Activated naive CD8-positive, alpha-beta T cell treated with anti-CD3 and anti-CD28 coated beads, Interleukin-2, amount 10 ng/mL, durations not matched to agents 7 days and 5 days (primary cell): ENCODE measurements around the gene CARD14. TPM values are rescaled to one million over a fixed set of nuclear protein-coding genes. Genes with fewer than 3 reads are reported as not detected.

Source experiments
- ATAC-seq: fragments of 150-1000 bp; cut with Tn5 transposase; one replicate; pipeline ENCODE4 v1.10.0; 2021; ENCODE audit warnings: low read depth, moderate library complexity
- POLR2A ChIA-PET: fragments of 350-600 bp; sonication (Branson Sonifier 250); formaldehyde crosslinking; loops from one replicate; lab custom pipeline; 2021; ENCODE audit warnings: antibody characterized with exemption; lab: Charles Lee
- DNase-seq: peaks from one replicate; pipeline ENCODE4 v3.0.0; 2021
- H3K27ac Mint-ChIP-seq: one replicate; pipeline ENCODE4 v1.8.0; 2022; ENCODE audit warnings: mild to moderate bottlenecking, mixed read lengths
- H3K27me3 Mint-ChIP-seq: one replicate; pipeline ENCODE4 v1.8.0; 2022; ENCODE audit warnings: mild to moderate bottlenecking, moderate library complexity, mixed read lengths
- H3K36me3 Mint-ChIP-seq: one replicate; pipeline ENCODE4 v1.8.0; 2021; ENCODE audit warnings: mild to moderate bottlenecking, mixed read lengths
- H3K4me1 Mint-ChIP-seq: one replicate; pipeline ENCODE4 v1.8.0; 2021; ENCODE audit warnings: mixed read lengths
- H3K4me3 Mint-ChIP-seq: one replicate; pipeline ENCODE4 v1.8.0; 2022; ENCODE audit warnings: mild to moderate bottlenecking, moderate library complexity, mixed read lengths
- H3K9me3 Mint-ChIP-seq: one replicate; pipeline ENCODE4 v1.8.0; 2021; ENCODE audit warnings: mixed read lengths
- total RNA-seq, 2 experiments: library from RNA; stranded (reverse); gene quantifications; one replicate each; pipeline ENCODE4 v1.2.3, GENCODE V29; 2021

Gene CARD14
- total RNA-seq, result not detected

- H3K4me1 Mint-ChIP-seq, result no peaks in the 10 kb centered on the region
- peaks cover 2% of the 10 kb centered on the region for H3K27me3 Mint-ChIP-seq
- POLR2A ChIA-PET, result no interaction called here
- DNase-seq, result no peak
- no peaks in the 10 kb centered on the region for H3K9me3 Mint-ChIP-seq
- ATAC-seq, result no peak
- peak within 1 kb of the TSS; percentile 65 for H3K27ac Mint-ChIP-seq
- H3K4me3 Mint-ChIP-seq, result no peak within 1 kb of the TSS
- no peaks in the 10 kb centered on the region for H3K36me3 Mint-ChIP-seq
Observed at GRCh38 chr17:80169784-80170500, at the start of gene CARD14. Gene CARD14 (plus strand): TSS chr17:80170030. CDS start chr17:80181439, 11,409 bp downstream.

GRCh38 chr17:80122026-80122575 lies 47.7 kb upstream of the CARD14 start:
- POLR2A ChIA-PET, result no interaction called here
- ATAC-seq (no peak), DNase-seq (no peak)
- no peaks in the 10 kb centered on the region for H3K4me1 Mint-ChIP-seq
- no peak overlapping the region for H3K27ac Mint-ChIP-seq
- H3K36me3 Mint-ChIP-seq, result no peaks in the 10 kb centered on the region
- no peak overlapping the region for H3K4me3 Mint-ChIP-seq
- H3K27me3 Mint-ChIP-seq, result peaks cover 6% of the 10 kb centered on the region
- no peaks in the 10 kb centered on the region for H3K9me3 Mint-ChIP-seq

- Mint-ChIP-seq H3K4me3 (no peak overlapping the region), H3K4me1 (no peaks in the 10 kb centered on the region), H3K36me3 (no peaks in the 10 kb centered on the region), H3K27me3 (peaks cover 7% of the 10 kb centered on the region), H3K9me3 (no peaks in the 10 kb centered on the region), H3K27ac (no peak overlapping the region)
- POLR2A ChIA-PET, result no interaction called here
- DNase-seq (no peak), ATAC-seq (no peak)
Observed at GRCh38 chr17:80122926-80123505, 46.8 kb upstream of the CARD14 start.

- no peak overlapping the region for H3K4me3 Mint-ChIP-seq
- no peaks in the 10 kb centered on the region for H3K9me3 Mint-ChIP-seq
- no peak for DNase-seq
- ATAC-seq, result no peak
- no peaks in the 10 kb centered on the region for H3K36me3 Mint-ChIP-seq
- H3K4me1 Mint-ChIP-seq, result no peaks in the 10 kb centered on the region
- POLR2A ChIA-PET, result no interaction called here
- H3K27me3 Mint-ChIP-seq, result peaks cover 15% of the 10 kb centered on the region
- no peak overlapping the region for H3K27ac Mint-ChIP-seq
Observed at GRCh38 chr17:80123791-80124190, 46.0 kb upstream of the CARD14 start.

- Mint-ChIP-seq H3K4me3 (no peak overlapping the region), H3K9me3 (no peaks in the 10 kb centered on the region), H3K27ac (no peak overlapping the region), H3K4me1 (peaks cover 2% of the 10 kb centered on the region), H3K36me3 (no peaks in the 10 kb centered on the region), H3K27me3 (peaks cover 16% of the 10 kb centered on the region)
- ATAC-seq (no peak), DNase-seq (no peak)
- POLR2A ChIA-PET, result no interaction called here
Observed at GRCh38 chr17:80124351-80124981, 45.4 kb upstream of the CARD14 start.

GRCh38 chr17:80125656-80126448 lies 44.0 kb upstream of the CARD14 start:
- Mint-ChIP-seq H3K9me3 (no peaks in the 10 kb centered on the region), H3K27ac (no peak overlapping the region), H3K36me3 (no peaks in the 10 kb centered on the region), H3K4me1 (peaks cover 2% of the 10 kb centered on the region), H3K4me3 (no peak overlapping the region), H3K27me3 (peaks cover 17% of the 10 kb centered on the region)
- no peak for ATAC-seq
- POLR2A ChIA-PET, result no interaction called here
- no peak for DNase-seq

- POLR2A ChIA-PET, result no interaction called here
- Mint-ChIP-seq H3K4me3 (no peak overlapping the region), H3K36me3 (no peaks in the 10 kb centered on the region), H3K9me3 (no peaks in the 10 kb centered on the region), H3K27me3 (peaks cover 17% of the 10 kb centered on the region), H3K27ac (no peak overlapping the region), H3K4me1 (peaks cover 2% of the 10 kb centered on the region)
- ATAC-seq, result no peak
- DNase-seq, result no peak
Observed at GRCh38 chr17:80126449-80126715, 43.4 kb upstream of the CARD14 start.

- H3K4me1 Mint-ChIP-seq, result peaks cover 2% of the 10 kb centered on the region
- peaks cover 17% of the 10 kb centered on the region for H3K27me3 Mint-ChIP-seq
- POLR2A ChIA-PET, result interaction anchor here (1.3 kb wide), 1 partner anchor 28 kb away, joined by 3 read pairs; the partner anchor contains the start of gene GAA
- H3K9me3 Mint-ChIP-seq, result no peaks in the 10 kb centered on the region
- no peak overlapping the region for H3K27ac Mint-ChIP-seq
- H3K4me3 Mint-ChIP-seq, result no peak overlapping the region
- DNase-seq (no peak), ATAC-seq (no peak)
- H3K36me3 Mint-ChIP-seq, result peaks cover 4% of the 10 kb centered on the region
Observed at GRCh38 chr17:80129006-80129565, 40.7 kb upstream of the CARD14 start.

- POLR2A ChIA-PET, result no interaction called here
- Mint-ChIP-seq H3K27ac (no peak overlapping the region), H3K27me3 (peaks cover 17% of the 10 kb centered on the region), H3K9me3 (no peaks in the 10 kb centered on the region), H3K36me3 (peaks cover 17% of the 10 kb centered on the region), H3K4me3 (no peak overlapping the region), H3K4me1 (peaks cover 2% of the 10 kb centered on the region)
- DNase-seq, result no peak
- no peak for ATAC-seq
Observed at GRCh38 chr17:80130992-80131391, 38.8 kb upstream of the CARD14 start.

- Mint-ChIP-seq H3K36me3 (peaks cover 34% of the 10 kb centered on the region), H3K4me1 (peaks cover 2% of the 10 kb centered on the region), H3K9me3 (no peaks in the 10 kb centered on the region), H3K27me3 (peaks cover 10% of the 10 kb centered on the region), H3K4me3 (no peak overlapping the region), H3K27ac (no peak overlapping the region)
- POLR2A ChIA-PET, result no interaction called here
- DNase-seq (no peak), ATAC-seq (no peak)
Observed at GRCh38 chr17:80132906-80133625, 36.8 kb upstream of the CARD14 start.

- peaks cover 4% of the 10 kb centered on the region for H3K27me3 Mint-ChIP-seq
- H3K4me1 Mint-ChIP-seq, result peaks cover 2% of the 10 kb centered on the region
- no peak for DNase-seq
- peaks cover 37% of the 10 kb centered on the region for H3K36me3 Mint-ChIP-seq
- no peaks in the 10 kb centered on the region for H3K9me3 Mint-ChIP-seq
- no peak for ATAC-seq
- POLR2A ChIA-PET, result no interaction called here
- no peak overlapping the region for H3K27ac Mint-ChIP-seq
- H3K4me3 Mint-ChIP-seq, result no peak overlapping the region
Observed at GRCh38 chr17:80133626-80133970, 36.2 kb upstream of the CARD14 start.

- DNase-seq (no peak), ATAC-seq (no peak)
- POLR2A ChIA-PET, result interaction anchor here (2.2 kb wide), 1 partner anchor 9 kb away, joined by 6 read pairs; no protein-coding TSS in a partner anchor
- Mint-ChIP-seq H3K9me3 (no peaks in the 10 kb centered on the region), H3K4me3 (no peak overlapping the region), H3K27me3 (no peaks in the 10 kb centered on the region), H3K27ac (no peak overlapping the region), H3K36me3 (peaks cover 50% of the 10 kb centered on the region), H3K4me1 (peaks cover 2% of the 10 kb centered on the region)
Observed at GRCh38 chr17:80137131-80137530, 32.7 kb upstream of the CARD14 start.
